GM12875 (cell line): Measurements from ENCODE around the gene CDC34.
A peak's percentile ranks its signal among the peaks of the same experiment; 100 is the strongest.

ENCODE experiments used
- H3K4me3 ChIP-seq: one replicate; pipeline ENCODE4 v1.5.1; 2011; ENCODE audit warnings: low read depth, low read length, control low read depth
- CTCF ChIP-seq: IDR thresholded peaks from 2 replicates; pipeline ENCODE4 v1.5.1; 2011; ENCODE audit warnings: low read depth, mild to moderate bottlenecking, control low read depth, inconsistent platforms, low read length, moderate library complexity, borderline replicate concordance; ENCODE audit not compliant: insufficient read depth

Gene CDC34

GRCh38 chr19:488505-489417 lies 42.8 kb upstream of the CDC34 start:
- H3K4me3 ChIP-seq = peak overlapping the region; percentile 93
- no peak for TF ChIP-seq CTCF

- H3K4me3 ChIP-seq = peak overlapping the region; percentile 93
- TF ChIP-seq CTCF = no peak
Measured at GRCh38 chr19:489418-490196, 42.0 kb upstream of the CDC34 start.

- TF ChIP-seq CTCF = no peak
- H3K4me3 ChIP-seq = no peak overlapping the region
Measured at GRCh38 chr19:491146-491741, 40.3 kb upstream of the CDC34 start.

- no peak overlapping the region for H3K4me3 ChIP-seq
- TF ChIP-seq CTCF = no peak
Measured at GRCh38 chr19:492091-492531, 39.4 kb upstream of the CDC34 start.

GRCh38 chr19:493391-494170 lies 38.0 kb upstream of the CDC34 start:
- no peak overlapping the region for H3K4me3 ChIP-seq
- no peak for TF ChIP-seq CTCF

- TF ChIP-seq CTCF = no peak
- H3K4me3 ChIP-seq = no peak overlapping the region
Measured at GRCh38 chr19:494171-495080, 37.1 kb upstream of the CDC34 start.
